Hematopoietic multipotent progenitor cell treated with erythropoietin and hydrocortisone succinate and interleukin-3 and kit ligand, for 4 days (in vitro differentiated cells): ENCODE results near the gene KCNMB4.

Source experiments
- DNase-seq: peaks from one replicate; pipeline ENCODE4 v3.0.0-alpha.2; 2015

Gene KCNMB4

DNA sequence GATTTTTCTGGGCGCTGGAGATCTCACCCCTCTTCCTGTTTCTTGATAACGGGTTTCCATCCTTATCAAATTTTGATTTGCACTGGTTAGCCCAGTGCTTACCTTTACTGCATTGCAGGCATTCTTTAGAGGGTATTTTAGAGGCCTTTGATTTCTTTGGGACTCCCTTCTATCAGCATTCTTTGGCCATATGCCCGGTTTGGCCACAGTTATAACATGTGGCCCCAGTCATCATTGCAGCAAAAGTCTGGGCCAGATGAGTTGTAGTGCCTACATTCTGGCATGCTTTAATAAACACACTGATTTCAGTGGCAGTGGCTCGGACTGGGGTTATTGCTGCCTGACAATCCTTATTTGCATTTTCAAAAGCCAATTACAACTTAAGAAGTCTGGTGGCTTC is 82.3 kb downstream of the KCNMB4 start:
- DNase-seq: no peak

DNA sequence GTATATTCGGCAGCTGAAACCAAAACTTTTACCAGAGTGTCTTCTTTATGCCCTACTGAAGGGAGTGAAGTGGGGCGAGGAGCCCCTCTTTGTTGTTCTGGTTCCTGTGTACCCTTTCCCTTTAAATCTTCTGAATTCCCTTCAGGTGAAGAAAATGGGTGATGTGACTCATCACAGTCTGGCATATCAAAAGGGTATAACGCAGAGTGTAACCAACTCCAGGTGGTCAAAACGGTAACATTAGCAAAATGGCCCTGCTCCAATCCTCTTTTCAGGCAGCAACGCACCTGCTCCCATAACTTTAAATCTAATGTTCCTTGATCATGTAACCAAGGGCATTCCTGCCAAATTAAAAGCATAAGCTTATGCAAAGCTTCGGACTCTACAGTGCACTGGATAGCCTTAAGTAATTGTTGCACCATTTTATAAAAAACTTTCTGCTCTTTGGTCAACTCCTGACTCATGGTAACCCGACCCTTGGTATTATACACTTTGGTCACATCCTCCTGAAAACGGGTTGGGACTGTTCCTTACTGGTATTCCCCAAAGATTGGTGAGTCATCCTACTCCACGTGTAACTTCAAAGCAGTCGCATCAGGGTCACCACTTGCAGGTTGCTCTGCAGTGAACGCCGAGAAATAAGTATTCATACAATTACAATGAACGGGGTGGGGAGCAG is 83.1 kb downstream of the KCNMB4 start:
- DNase-seq: no peak

DNA sequence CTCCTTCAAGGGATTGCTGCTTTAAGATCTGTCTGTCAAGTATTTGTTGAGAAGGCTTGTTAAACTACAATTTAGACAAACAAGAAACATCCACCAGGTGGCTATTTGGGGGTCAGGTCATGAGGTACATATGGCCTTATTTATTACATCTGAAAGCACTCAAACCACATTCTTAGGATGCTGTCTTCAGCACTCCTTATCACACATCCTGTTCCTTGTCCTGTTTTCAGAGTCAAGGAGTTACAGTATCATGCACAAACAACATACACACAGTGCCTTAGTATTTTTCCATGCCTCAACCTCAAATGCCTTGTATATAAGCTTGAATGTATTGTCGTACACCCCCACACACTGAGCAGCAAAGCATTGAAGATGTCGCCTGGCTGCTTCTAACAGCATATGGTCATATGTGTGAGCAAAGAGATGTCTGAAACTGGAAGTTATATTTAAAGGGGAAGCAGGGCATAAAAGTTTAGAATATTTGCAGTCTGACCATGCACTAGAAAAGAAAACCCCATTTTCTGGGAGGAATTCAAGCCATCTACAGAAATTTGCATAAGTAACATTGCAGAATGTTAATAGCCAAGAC is 83.8 kb downstream of the KCNMB4 start:
- DNase-seq: no peak

DNA sequence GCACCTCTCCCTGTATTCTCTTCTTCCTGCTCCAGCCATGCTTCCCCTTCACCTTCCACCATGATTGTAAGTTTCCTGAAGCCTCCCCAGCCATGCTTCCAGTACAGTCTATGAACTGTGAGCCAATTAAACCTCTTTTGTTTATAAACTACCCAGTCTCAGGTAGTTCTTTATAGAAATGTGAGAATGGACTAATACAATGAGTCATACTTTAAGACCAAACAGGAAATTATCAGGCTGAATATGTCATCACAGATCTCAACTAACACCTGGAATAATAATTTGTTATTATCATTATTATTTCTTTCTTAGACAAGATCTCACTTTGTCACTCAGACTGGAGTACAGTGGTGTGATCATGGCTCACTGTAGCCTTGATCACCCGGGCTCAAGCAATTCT is 85.4 kb downstream of the KCNMB4 start:
- DNase-seq: no peak

DNA sequence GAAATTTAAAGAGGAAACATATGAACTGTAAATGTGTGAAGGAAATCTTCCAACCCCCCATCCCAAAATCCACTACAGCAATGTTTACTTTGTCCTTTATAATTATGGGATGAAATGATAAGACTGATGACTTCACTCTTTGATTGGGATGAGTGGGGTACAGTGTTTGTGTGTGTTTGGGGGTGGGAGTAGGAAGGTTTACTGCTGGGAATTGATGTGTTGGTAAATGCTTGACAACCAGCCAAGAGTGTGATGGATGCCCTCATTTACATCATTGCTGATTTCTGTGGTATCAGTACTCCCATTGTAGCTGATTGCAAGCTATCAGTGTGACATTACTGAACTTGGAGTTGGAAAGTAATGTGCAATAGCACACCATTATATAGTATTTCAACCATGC is 90.9 kb downstream of the KCNMB4 start:
- no peak for DNase-seq

DNA sequence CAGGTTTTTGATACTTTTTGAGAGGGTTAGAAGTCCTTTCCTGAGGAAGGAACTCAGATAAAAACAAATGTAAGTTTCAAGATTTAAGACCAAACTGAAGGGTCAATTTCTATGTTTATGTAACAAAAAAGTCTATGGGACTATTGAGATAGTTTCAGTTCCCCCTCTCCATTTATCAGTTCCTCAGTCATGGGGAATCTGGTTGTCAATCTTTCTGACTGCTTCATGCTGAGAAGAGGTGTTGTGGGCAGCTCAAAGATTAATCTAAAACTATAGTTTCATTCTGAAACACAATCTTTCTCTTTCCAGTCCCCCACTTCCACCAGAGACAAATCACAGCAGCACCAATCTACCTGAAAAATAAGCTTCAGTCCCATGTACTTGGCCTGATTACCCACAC is 93.7 kb downstream of the KCNMB4 start:
- DNase-seq: no peak

DNA sequence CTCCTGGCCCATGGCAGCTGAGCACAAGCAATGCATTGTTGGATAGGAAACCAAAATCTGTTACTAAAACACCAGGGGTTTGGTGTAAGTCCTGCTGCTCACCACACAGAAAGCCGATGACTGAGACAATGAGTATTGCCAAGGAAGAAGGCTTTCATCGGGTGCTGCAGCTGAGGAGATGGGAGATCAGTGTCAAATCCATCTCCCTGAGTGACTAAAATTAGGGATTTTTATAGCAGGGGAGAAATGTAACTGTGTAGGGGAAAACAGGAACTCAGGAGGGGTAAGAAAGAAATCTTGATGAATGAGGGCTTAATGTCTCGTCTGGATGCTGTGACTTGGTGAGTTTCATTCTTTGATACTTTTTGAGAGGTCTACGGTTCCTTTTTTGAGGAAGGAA is 97.9 kb downstream of the KCNMB4 start:
- DNase-seq: no peak

DNA sequence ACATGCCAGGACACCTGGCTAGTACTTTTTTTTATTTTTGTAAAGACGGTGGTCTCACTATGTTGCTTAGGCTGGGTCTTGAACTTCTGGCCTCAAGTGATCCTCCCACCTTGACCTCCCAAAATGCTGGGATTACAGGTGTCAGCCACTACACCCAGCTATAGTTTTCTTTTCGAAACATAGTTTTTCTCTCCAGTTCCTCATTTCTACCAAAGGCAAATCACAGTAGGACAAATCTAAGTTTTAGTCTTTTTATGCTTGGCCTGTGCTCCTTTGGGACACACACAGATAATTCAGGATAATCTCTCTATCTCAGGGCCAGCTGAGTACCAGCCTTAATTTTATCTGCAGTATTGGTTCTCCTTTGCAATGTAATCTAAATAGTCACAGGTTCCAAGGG is 100.7 kb downstream of the KCNMB4 start:
- no peak for DNase-seq

DNA sequence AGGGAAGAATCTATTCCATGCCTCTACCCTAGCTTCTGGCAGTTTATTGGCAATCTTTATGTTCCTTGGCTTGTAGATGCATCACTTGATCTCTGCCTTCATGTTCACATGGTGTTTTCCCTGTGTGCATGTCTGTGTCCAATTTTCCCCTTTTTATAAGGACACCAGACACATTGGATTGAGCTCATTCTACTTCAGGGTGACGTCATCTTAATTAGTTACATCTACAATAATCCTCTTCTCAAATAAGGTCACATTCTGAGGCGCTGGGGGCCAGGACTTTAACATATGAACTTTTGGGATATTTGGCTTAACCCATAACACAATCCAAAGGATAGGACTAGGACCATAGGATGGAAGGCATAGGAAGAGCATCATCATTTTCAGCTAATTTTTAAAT is 101.4 kb downstream of the KCNMB4 start:
- DNase-seq: no peak

DNA sequence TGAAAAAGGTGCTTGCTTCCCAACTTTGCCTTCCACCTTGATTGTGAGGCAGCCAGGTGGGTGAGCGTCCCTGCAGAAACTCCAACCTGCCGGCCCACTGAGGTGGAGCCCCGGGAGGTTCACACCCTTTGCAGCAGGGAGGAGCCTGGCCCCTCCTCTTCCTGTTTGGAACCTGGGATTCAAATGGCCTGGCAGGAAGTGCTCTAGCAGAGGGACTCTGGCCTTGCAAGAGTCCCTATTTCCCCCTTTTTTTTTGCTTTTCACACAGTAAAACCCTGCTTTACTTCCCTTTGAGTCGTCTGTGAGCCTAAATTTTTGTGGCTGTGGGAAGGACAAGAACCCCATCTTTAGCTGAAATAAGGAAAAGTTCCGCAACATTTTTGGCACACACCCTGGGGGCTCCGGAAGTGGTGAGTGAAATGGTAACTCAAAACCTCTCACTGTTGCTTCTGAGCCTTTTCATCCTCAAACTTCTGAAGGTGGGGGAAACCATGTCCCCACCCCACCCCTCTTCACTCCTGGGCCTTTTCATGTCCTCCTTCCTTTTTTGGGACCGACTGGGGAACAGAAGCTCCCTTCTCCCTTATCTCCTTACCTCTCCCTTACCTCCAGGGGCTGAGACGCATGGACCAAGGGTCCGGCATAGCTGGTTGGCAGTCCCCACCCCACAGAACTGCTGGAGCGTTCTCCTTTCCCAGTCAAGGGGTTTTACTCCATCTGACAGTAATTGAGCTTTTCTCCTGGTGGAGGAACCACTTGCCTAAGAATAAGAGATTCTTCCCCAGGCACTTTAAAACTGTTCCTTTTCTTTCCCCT is 102.0 kb downstream of the KCNMB4 start:
- no peak for DNase-seq

DNA sequence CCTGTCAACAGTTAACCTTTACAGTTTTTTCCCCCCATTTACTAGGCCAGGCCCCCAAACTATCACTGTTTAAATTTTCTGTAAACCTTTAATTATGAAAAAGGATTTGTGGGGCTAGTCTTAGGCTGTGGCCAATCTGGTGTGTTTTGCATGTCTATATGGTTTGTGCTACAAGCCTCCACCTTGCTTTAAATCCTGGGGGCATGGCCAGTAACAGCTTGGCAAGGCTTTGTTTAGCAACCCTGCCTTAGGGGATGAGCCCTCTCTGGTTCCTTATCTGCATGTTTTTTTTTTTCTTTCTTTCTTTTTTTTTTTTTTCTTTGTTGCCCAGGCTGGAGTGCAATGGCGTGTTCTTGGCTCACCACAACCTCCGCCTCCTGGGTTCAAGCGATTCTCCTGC is 102.7 kb downstream of the KCNMB4 start:
- no peak for DNase-seq

DNA sequence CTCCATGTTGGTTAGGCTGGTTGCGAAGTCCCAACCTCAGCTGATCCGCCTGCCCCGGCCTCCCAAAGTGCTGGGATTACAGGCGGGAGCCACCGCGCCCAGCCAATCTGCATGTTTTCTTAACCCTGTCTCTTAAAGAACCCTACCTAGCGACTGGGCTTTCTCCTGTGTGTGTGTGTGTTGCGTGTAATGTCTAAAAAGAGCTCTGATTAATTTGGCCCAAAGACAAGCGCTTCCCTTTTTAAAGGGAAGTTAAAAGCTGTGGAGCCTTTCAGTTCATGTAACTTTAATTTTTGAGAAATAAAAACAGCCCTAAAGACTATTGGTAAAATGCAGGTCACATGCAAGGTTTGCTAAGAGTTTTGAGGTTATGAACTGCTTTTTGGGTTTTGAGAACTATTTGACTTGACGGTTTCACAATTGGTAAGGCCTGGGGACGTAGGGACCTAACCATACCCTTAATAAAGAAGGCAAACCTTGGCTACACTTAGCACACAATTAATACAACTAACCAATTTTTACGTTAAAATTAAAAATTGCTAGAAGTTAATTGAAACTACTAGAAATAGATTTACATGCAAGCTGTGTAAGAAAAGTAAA is 103.2 kb downstream of the KCNMB4 start:
- no peak for DNase-seq

DNA sequence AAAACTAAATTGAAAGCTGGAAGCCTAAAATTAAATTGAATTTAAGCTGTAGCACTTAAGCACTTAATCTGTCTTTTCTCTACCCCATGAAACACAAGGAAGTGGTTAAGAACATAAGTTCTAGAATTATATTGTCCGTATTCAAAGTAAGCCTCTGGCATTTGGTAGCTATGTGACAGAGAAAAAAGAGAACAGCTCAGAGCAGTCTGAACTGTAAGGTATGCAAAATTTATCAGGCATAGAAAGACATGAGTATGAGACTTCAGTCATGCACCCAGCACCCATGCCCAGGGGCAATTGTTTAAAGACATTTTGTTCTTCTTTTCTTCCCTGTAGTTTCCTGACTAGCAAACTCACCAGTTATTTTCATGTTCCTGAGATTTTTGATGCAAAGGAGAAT is 116.7 kb downstream of the KCNMB4 start:
- no peak for DNase-seq
